Left ventricle myocardium inferior (tissue), 1 donor: Measurements from ENCODE around the gene YWHAB. TPM values are rescaled to one million over a fixed set of nuclear protein-coding genes. Genes with fewer than 3 reads are reported as not detected.

ENCODE experiments used
- DNase-seq: peaks from one replicate; pipeline ENCODE4 v3.0.0-alpha.2; 2020
- H3K27ac ChIP-seq: fragments of 200-600 bp; replicated peaks from 2 replicates; pipeline ENCODE4 v1.8.0; 2021
- H3K27me3 ChIP-seq: fragments of 200-600 bp; 2 replicates; pipeline ENCODE4 v1.8.0; 2021; ENCODE audit warnings: low read depth
- H3K36me3 ChIP-seq: fragments of 200-600 bp; 2 replicates; pipeline ENCODE4 v1.8.0; 2021
- H3K4me1 ChIP-seq: fragments of 200-600 bp; 2 replicates; pipeline ENCODE4 v1.8.0; 2021
- H3K4me3 ChIP-seq: fragments of 200-600 bp; 2 replicates; pipeline ENCODE4 v1.8.0; 2021; ENCODE audit warnings: mild to moderate bottlenecking, moderate library complexity
- H3K9me3 ChIP-seq: fragments of 200-600 bp; replicated peaks from 2 replicates; pipeline ENCODE4 v1.8.0; 2021
- CTCF ChIP-seq: fragments of 200-600 bp; IDR thresholded peaks from 2 replicates; pipeline ENCODE4 v1.8.0; 2021; ENCODE audit warnings: antibody characterized with exemption, mild to moderate bottlenecking, borderline replicate concordance
- intact Hi-C: fragments of 100-400 bp; cut with micrococcal nuclease; formaldehyde crosslinking; loops from one replicate; pipeline ENCODE4 v1.11.0; 2022
- total RNA-seq: library from RNA; stranded (reverse); fragmentation: NEBNext Ultra II Directional; extraction: Animal tissue kit (Norgen Biotek cat#: 25700); gene quantifications from one replicate; pipeline ENCODE4 v1.2.1, GENCODE V29; 2021
- donor health status: DM: no; HTN: yes; CAD: no; lungs with severe emphysema.

YWHAB gene
- total RNA-seq, 1 donor from 2014 or later, result 106 TPM

GRCh38 chr20:44916586-44916985 is 31.1 kb downstream of the YWHAB start:
- TF ChIP-seq CTCF, result no peak
- Histone ChIP-seq H3K4me1 (no peaks in the 10 kb centered on the region), H3K4me3 (no peak overlapping the region), H3K9me3 (no peaks in the 10 kb centered on the region), H3K27me3 (no peaks in the 10 kb centered on the region), H3K36me3 (peaks cover 4% of the 10 kb centered on the region), H3K27ac (no peak overlapping the region)
- DNase-seq, result no peak
- intact Hi-C loops, result no loop called here

- H3K27ac ChIP-seq, result no peak overlapping the region
- peaks cover 4% of the 10 kb centered on the region for H3K36me3 ChIP-seq
- no peaks in the 10 kb centered on the region for H3K27me3 ChIP-seq
- H3K4me3 ChIP-seq, result no peak overlapping the region
- DNase-seq, result no peak
- intact Hi-C loops, result no loop called here
- no peak for TF ChIP-seq CTCF
- no peaks in the 10 kb centered on the region for H3K9me3 ChIP-seq
- no peaks in the 10 kb centered on the region for H3K4me1 ChIP-seq
Observed at GRCh38 chr20:44917399-44917798, 31.9 kb downstream of the YWHAB start.

GRCh38 chr20:44918342-44918741 is 32.8 kb downstream of the YWHAB start:
- H3K9me3 ChIP-seq, result no peaks in the 10 kb centered on the region
- no peaks in the 10 kb centered on the region for H3K4me1 ChIP-seq
- peaks cover 4% of the 10 kb centered on the region for H3K36me3 ChIP-seq
- intact Hi-C loops, result no loop called here
- no peak overlapping the region for H3K4me3 ChIP-seq
- DNase-seq, result no peak
- no peak overlapping the region for H3K27ac ChIP-seq
- TF ChIP-seq CTCF, result no peak
- no peaks in the 10 kb centered on the region for H3K27me3 ChIP-seq

- peaks cover 7% of the 10 kb centered on the region for H3K36me3 ChIP-seq
- no peak overlapping the region for H3K27ac ChIP-seq
- H3K9me3 ChIP-seq, result no peaks in the 10 kb centered on the region
- H3K27me3 ChIP-seq, result no peaks in the 10 kb centered on the region
- H3K4me1 ChIP-seq, result no peaks in the 10 kb centered on the region
- TF ChIP-seq CTCF, result no peak
- intact Hi-C loops, result no loop called here
- no peak for DNase-seq
- H3K4me3 ChIP-seq, result no peak overlapping the region
Observed at GRCh38 chr20:44918761-44919160, 33.3 kb downstream of the YWHAB start.

GRCh38 chr20:44921447-44921846 is 35.9 kb downstream of the YWHAB start:
- DNase-seq, result no peak
- no peaks in the 10 kb centered on the region for H3K4me1 ChIP-seq
- H3K36me3 ChIP-seq, result peaks cover 7% of the 10 kb centered on the region
- TF ChIP-seq CTCF, result no peak
- H3K27ac ChIP-seq, result no peak overlapping the region
- H3K4me3 ChIP-seq, result no peak overlapping the region
- intact Hi-C loops, result no loop called here
- no peaks in the 10 kb centered on the region for H3K9me3 ChIP-seq
- H3K27me3 ChIP-seq, result no peaks in the 10 kb centered on the region

GRCh38 chr20:44924541-44924940 is 39.0 kb downstream of the YWHAB start:
- DNase-seq, result no peak
- H3K4me1 ChIP-seq, result no peaks in the 10 kb centered on the region
- no peak for TF ChIP-seq CTCF
- no peak overlapping the region for H3K4me3 ChIP-seq
- H3K27me3 ChIP-seq, result no peaks in the 10 kb centered on the region
- intact Hi-C loops, result no loop called here
- H3K27ac ChIP-seq, result no peak overlapping the region
- peaks cover 3% of the 10 kb centered on the region for H3K36me3 ChIP-seq
- no peaks in the 10 kb centered on the region for H3K9me3 ChIP-seq
